HCT116 (cell line): ENCODE data around the gene OR11A1. TPM values are rescaled to one million over a fixed set of nuclear protein-coding genes. Genes with fewer than 3 reads are reported as not detected.

Experiments
- ATAC-seq: fragments of 200-7000 bp; cut with Tn5 transposase; 2 replicates; pipeline ENCODE4 v1.9.1; 2020; ENCODE audit warnings: mild to moderate bottlenecking, moderate library complexity
- BruUV-seq: library from RNA; stranded (reverse); fragments of 400-500 nt; replicated peaks from 2 replicates; lab custom pipeline; 2021; lab: Mats Ljungman, UMichigan
- CTCF ChIA-PET: fragments of 300-600 bp; sonication (Branson Sonifier 250); formaldehyde crosslinking; loops from one replicate; lab custom pipeline; 2021; ENCODE audit warnings: antibody characterized with exemption; lab: Charles Lee
- POLR2A ChIA-PET: fragments of 300-600, 350-600 bp; sonication (Branson Sonifier 250); formaldehyde crosslinking; loops from one replicate; lab custom pipeline; 2021; ENCODE audit warnings: antibody characterized with exemption; lab: Charles Lee
- RAD21 ChIA-PET, 2 experiments: fragments of 300-600 bp; sonication (Branson Sonifier 250); formaldehyde crosslinking; loops; one replicate each; lab custom pipeline; 2023; ENCODE audit warnings: low total read pairs in 2 of 2; ENCODE audit not compliant: uncharacterized antibody in 2 of 2, unreplicated experiment in 2 of 2, low non-redundant PET in 1 of 2; lab: Charles Lee
- DNase-seq: peaks from one replicate; pipeline ENCODE4 v3.0.0-alpha.2; 2010; ENCODE audit warnings: low read depth, low spot score
- H2AFZ ChIP-seq: fragments of 200-600 bp; shearing (Covaris generic), sonication (generic); 2 replicates; pipeline ENCODE4 v1.6.1; 2017; ENCODE audit warnings: low read depth, mixed run types, mixed read lengths, antibody characterized with exemption, low read length; ENCODE audit not compliant: poor library complexity, severe bottlenecking
- H3K27ac ChIP-seq: 2 replicates; pipeline ENCODE4 v1.5.1; 2012; ENCODE audit warnings: low read depth, low read length
- H3K27me3 ChIP-seq: fragments of 200-600 bp; sonication (generic); 2 replicates; pipeline ENCODE4 v1.6.1; 2016; ENCODE audit warnings: mixed run types, low read length, mixed read lengths; ENCODE audit not compliant: insufficient read depth
- H3K36me3 ChIP-seq, 2 experiments: fragments of 200-500 bp in 1 of 2; fragments of 200-600 bp in 1 of 2; sonication (Bioruptor generic) in 1 of 2; sonication (generic) in 1 of 2; 2 replicates each; pipeline versions ENCODE4 v1.5.1 to v1.6.1; 2014 to 2016; ENCODE audit warnings: low read length in 2 of 2, inconsistent platforms in 1 of 2, mixed read lengths in 1 of 2, mixed run types in 1 of 2; ENCODE audit not compliant: insufficient read depth in 2 of 2, control insufficient read depth in 1 of 2
- H3K4me1 ChIP-seq, 2 experiments: fragments of 200-600 bp in 1 of 2; sonication (generic) in 1 of 2; 2 replicates each; pipeline versions ENCODE4 v1.5.1 to v1.6.1; 2012 to 2017; ENCODE audit warnings: low read length in 2 of 2, inconsistent platforms in 1 of 2, mild to moderate bottlenecking in 1 of 2, mixed read lengths in 1 of 2, mixed run types in 1 of 2, moderate library complexity in 1 of 2; ENCODE audit not compliant: insufficient read depth in 2 of 2, control insufficient read depth in 1 of 2
- H3K4me2 ChIP-seq: fragments of 200-600 bp; sonication (generic); 2 replicates; pipeline ENCODE4 v1.6.1; 2017; ENCODE audit warnings: mixed run types, low read length, mixed read lengths
- H3K4me3 ChIP-seq, 2 experiments: fragments of 200-600 bp in 1 of 2; sonication (generic) in 1 of 2; replicated peaks in 1 of 2; 2 replicates each; pipeline ENCODE4 v1.5.1; 2011 to 2016; ENCODE audit warnings: low read length in 2 of 2, control low read depth in 1 of 2, low read depth in 1 of 2, mild to moderate bottlenecking in 1 of 2, mixed read lengths in 1 of 2, mixed run types in 1 of 2
- H3K79me2 ChIP-seq: fragments of 200-600 bp; sonication (generic); 2 replicates; pipeline ENCODE4 v1.6.1; 2017; ENCODE audit warnings: mild to moderate bottlenecking, mixed run types, low read length, moderate library complexity, mixed read lengths; ENCODE audit not compliant: insufficient read depth
- H3K9ac ChIP-seq: fragments of 200-600 bp; sonication (generic); 2 replicates; pipeline ENCODE4 v1.6.1; 2016; ENCODE audit warnings: low read length, mixed read lengths
- H3K9me2 ChIP-seq: fragments of 200-600 bp; sonication (generic), shearing (Covaris generic); 2 replicates; pipeline ENCODE4 v1.6.1; 2017; ENCODE audit warnings: mixed run types, mild to moderate bottlenecking, moderate library complexity; ENCODE audit not compliant: insufficient read depth
- H3K9me3 ChIP-seq, 2 experiments: fragments of 200-500 bp in 1 of 2; fragments of 200-600 bp in 1 of 2; sonication (Bioruptor generic) in 1 of 2; sonication (generic) in 1 of 2; 2 replicates each; pipeline ENCODE4 v1.6.1; 2014 to 2017; ENCODE audit warnings: low read length in 2 of 2, mixed read lengths in 2 of 2, inconsistent platforms in 1 of 2, low read depth in 1 of 2, mild to moderate bottlenecking in 1 of 2, mixed run types in 1 of 2, moderate library complexity in 1 of 2; ENCODE audit not compliant: control insufficient read depth in 1 of 2, insufficient read depth in 1 of 2
- H4K20me1 ChIP-seq: fragments of 200-600 bp; sonication (generic), shearing (Covaris generic); 2 replicates; pipeline ENCODE4 v1.6.1; 2017; ENCODE audit warnings: mixed run types, mild to moderate bottlenecking, moderate library complexity; ENCODE audit not compliant: insufficient read depth
- CEBPB ChIP-seq: IDR thresholded peaks from 2 replicates; pipeline ENCODE4 v1.6.1; 2012; ENCODE audit warnings: low read depth
- ELF1 ChIP-seq: IDR thresholded peaks from 2 replicates; pipeline ENCODE4 v1.6.1; 2012; ENCODE audit warnings: low read depth, borderline replicate concordance
- EZH2 ChIP-seq: fragments of 200-600 bp; sonication (generic); IDR thresholded peaks from 2 replicates; pipeline ENCODE4 v1.6.1; 2017; ENCODE audit warnings: antibody characterized with exemption, mixed run types
- EZH2phosphoT487 ChIP-seq: fragments of 200-600 bp; IDR thresholded peaks from 2 replicates; pipeline ENCODE4 v1.6.1; 2018; ENCODE audit warnings: antibody characterized with exemption, borderline replicate concordance
- RAD21 ChIP-seq: IDR thresholded peaks from 2 replicates; pipeline ENCODE4 v1.6.1; 2012; ENCODE audit warnings: low read depth, mild to moderate bottlenecking
- SIN3A ChIP-seq: IDR thresholded peaks from 2 replicates; pipeline ENCODE4 v1.6.1; 2012; ENCODE audit warnings: low read depth
- SP1 ChIP-seq: IDR thresholded peaks from 2 replicates; pipeline ENCODE4 v1.6.1; 2012; ENCODE audit warnings: low read depth
- TCF7L2 ChIP-seq: IDR thresholded peaks from 2 replicates; pipeline ENCODE4 v1.7.0; 2011; ENCODE audit warnings: borderline replicate concordance, inconsistent platforms; ENCODE audit not compliant: insufficient read depth, insufficient read length; ENCODE audit errors: extremely low read depth
- YY1 ChIP-seq: IDR thresholded peaks from 2 replicates; pipeline ENCODE4 v1.6.1; 2011; ENCODE audit warnings: low read length, low read depth, moderate library complexity, mild to moderate bottlenecking; ENCODE audit not compliant: insufficient replicate concordance; ENCODE audit errors: extremely low read depth
- ZBTB33 ChIP-seq: IDR thresholded peaks from 2 replicates; pipeline ENCODE4 v1.6.1; 2011; ENCODE audit warnings: mild to moderate bottlenecking, low read length, moderate library complexity; ENCODE audit not compliant: insufficient replicate concordance; ENCODE audit errors: extremely low read depth
- intact Hi-C: fragments of 100-400 bp; cut with micrococcal nuclease; formaldehyde crosslinking; loops from 2 replicates; pipeline ENCODE4 v1.10.0; 2022
- total RNA-seq: library from RNA; stranded (reverse); gene quantifications from one replicate; pipeline ENCODE4 v1.2.1, GENCODE V29; 2021; ENCODE audit not compliant: unreplicated experiment
- TF ChIP-seq, protein P1 (sequence below), 3 experiments: fragments of 200-600 bp in 1 of 3; sonication (generic) in 1 of 3; IDR thresholded peaks in 2 of 3; conservative IDR thresholded peaks in 1 of 3; 2 replicates each; pipeline ENCODE4 v1.5.1; 2012 to 2017; ENCODE audit warnings: low read depth in 2 of 3, low read length in 2 of 3, antibody characterized with exemption in 1 of 3, borderline replicate concordance in 1 of 3, control low read depth in 1 of 3, mild to moderate bottlenecking in 1 of 3, mixed read lengths in 1 of 3, mixed run types in 1 of 3, moderate library complexity in 1 of 3; ENCODE audit not compliant: insufficient read depth in 1 of 3
- TF ChIP-seq, protein P2 (sequence below): IDR thresholded peaks from 2 replicates; pipeline ENCODE4 v1.6.1; 2012

Gene OR11A1
- total RNA-seq, 1 experiment from 2014 or later, result not detected

- H3K9me2 ChIP-seq, result no peaks in the 10 kb centered on the region
- ChIA-PET CTCF (no interaction called here), RAD21 (no interaction called here), POLR2A (no interaction called here)
- BruUV-seq, result no TSS peak
- H2AFZ ChIP-seq, result no peak overlapping the region
- intact Hi-C loops, result no loop called here
- H3K36me3 ChIP-seq, result no peaks in the 10 kb centered on the region
- H3K27me3 ChIP-seq, result no peaks in the 10 kb centered on the region
- H3K27ac ChIP-seq, result no peak overlapping the region
- no peaks in the 10 kb centered on the region for H4K20me1 ChIP-seq
- no peak overlapping the region for H3K9ac ChIP-seq
- TF ChIP-seq EZH2phosphoT487 (no peak), SP1 (no peak), ZBTB33 (no peak), SIN3A (no peak), EZH2 (no peak), YY1 (no peak)
- H3K4me2 ChIP-seq, result no peak overlapping the region
- no peak for ATAC-seq
- no peaks in the 10 kb centered on the region for H3K79me2 ChIP-seq
- no peaks in the 10 kb centered on the region for H3K9me3 ChIP-seq
- H3K4me1 ChIP-seq, result no peaks in the 10 kb centered on the region
- H3K4me3 ChIP-seq, result no peak overlapping the region
- DNase-seq, result no peak
These were observed 37.4 kb downstream of the OR11A1 start for GRCh38 chr6:29419516-29419915.

GRCh38 chr6:29414588-29414987 is 42.3 kb downstream of the OR11A1 start, which contains the start of gene OR12D1:
TSS of gene OR12D1 (plus strand) at chr6:29414928.
- ATAC-seq (peak; percentile 65), DNase-seq (peak; percentile 16)
- no peaks in the 10 kb centered on the region for H4K20me1 ChIP-seq
- H3K9me3 ChIP-seq, result no peaks in the 10 kb centered on the region
- H3K9me2 ChIP-seq, result no peaks in the 10 kb centered on the region
- no peaks in the 10 kb centered on the region for H3K4me1 ChIP-seq
- H2AFZ ChIP-seq, result no peak within 1 kb of the TSS
- H3K27me3 ChIP-seq, result no peaks in the 10 kb centered on the region
- H3K9ac ChIP-seq, result no peak within 1 kb of the TSS
- ChIA-PET RAD21 (no interaction called here), POLR2A (no interaction called here), CTCF (no interaction called here)
- intact Hi-C loops, result loop anchor here (1.0 kb wide), 1 partner anchor 175 kb away; no protein-coding TSS in a partner anchor
- no peaks in the 10 kb centered on the region for H3K36me3 ChIP-seq
- TF ChIP-seq TCF7L2 (no peak), RAD21 (peak; percentile 66), CEBPB (no peak), ELF1 (no peak), EZH2 (no peak)
- TF ChIP-seq, protein P1, sequence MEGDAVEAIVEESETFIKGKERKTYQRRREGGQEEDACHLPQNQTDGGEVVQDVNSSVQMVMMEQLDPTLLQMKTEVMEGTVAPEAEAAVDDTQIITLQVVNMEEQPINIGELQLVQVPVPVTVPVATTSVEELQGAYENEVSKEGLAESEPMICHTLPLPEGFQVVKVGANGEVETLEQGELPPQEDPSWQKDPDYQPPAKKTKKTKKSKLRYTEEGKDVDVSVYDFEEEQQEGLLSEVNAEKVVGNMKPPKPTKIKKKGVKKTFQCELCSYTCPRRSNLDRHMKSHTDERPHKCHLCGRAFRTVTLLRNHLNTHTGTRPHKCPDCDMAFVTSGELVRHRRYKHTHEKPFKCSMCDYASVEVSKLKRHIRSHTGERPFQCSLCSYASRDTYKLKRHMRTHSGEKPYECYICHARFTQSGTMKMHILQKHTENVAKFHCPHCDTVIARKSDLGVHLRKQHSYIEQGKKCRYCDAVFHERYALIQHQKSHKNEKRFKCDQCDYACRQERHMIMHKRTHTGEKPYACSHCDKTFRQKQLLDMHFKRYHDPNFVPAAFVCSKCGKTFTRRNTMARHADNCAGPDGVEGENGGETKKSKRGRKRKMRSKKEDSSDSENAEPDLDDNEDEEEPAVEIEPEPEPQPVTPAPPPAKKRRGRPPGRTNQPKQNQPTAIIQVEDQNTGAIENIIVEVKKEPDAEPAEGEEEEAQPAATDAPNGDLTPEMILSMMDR (IDR thresholded peaks at IDR 0.05 in 2 of 3, conservative IDR thresholded peaks at IDR 0.05 in 1 of 3; ENCODE audit: borderline replicate concordance in 1 of 3, insufficient read depth in 1 of 3, low read depth in 2 of 3, low read length in 2 of 3), result peak; percentile 35 to 55 (median 38); a peak in 3 of 6 replicates
- TF ChIP-seq, protein P2, sequence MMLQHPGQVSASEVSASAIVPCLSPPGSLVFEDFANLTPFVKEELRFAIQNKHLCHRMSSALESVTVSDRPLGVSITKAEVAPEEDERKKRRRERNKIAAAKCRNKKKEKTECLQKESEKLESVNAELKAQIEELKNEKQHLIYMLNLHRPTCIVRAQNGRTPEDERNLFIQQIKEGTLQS, result no peak
- no peak within 1 kb of the TSS for H3K4me2 ChIP-seq
- no peaks in the 10 kb centered on the region for H3K79me2 ChIP-seq
- H3K27ac ChIP-seq, result no peak within 1 kb of the TSS
- H3K4me3 ChIP-seq, result no peak within 1 kb of the TSS
- no TSS peak for BruUV-seq
